Spleen (tissue), 11 donors: Measurements from ENCODE around the gene PHTF1. TPM values are rescaled to one million over a fixed set of nuclear protein-coding genes. Genes with fewer than 3 reads are reported as not detected.

Experiments used
- DNase-seq: peaks from one replicate; pipeline ENCODE4 v3.0.0-alpha.2; 2020
- H3K27ac ChIP-seq, 8 donors: fragments of 200-600 bp; sonication (generic) in 7 of 8; 1 replicate in 4 of 8; 2 replicates in 4 of 8; pipeline versions ENCODE4 v1.5.0 to v1.8.0; 2016 to 2021; ENCODE audit warnings: inconsistent platforms in 4 of 8, mild to moderate bottlenecking in 4 of 8, moderate library complexity in 1 of 8
- H3K27me3 ChIP-seq, 7 donors: fragments of 200-600 bp; sonication (generic) in 6 of 7; replicated peaks in 1 of 7; 1 replicate in 4 of 7; 2 replicates in 3 of 7; pipeline versions ENCODE4 v1.5.0 to v1.8.0; 2016 to 2021; ENCODE audit warnings: inconsistent platforms in 3 of 7, mild to moderate bottlenecking in 1 of 7
- H3K36me3 ChIP-seq, 6 donors: fragments of 200-600 bp; sonication (generic) in 5 of 6; 1 replicate in 4 of 6; 2 replicates in 2 of 6; pipeline versions ENCODE4 v1.5.0 to v1.8.0; 2016 to 2021; ENCODE audit warnings: inconsistent platforms in 2 of 6
- H3K4me1 ChIP-seq, 6 donors: fragments of 200-600 bp; sonication (generic) in 5 of 6; 1 replicate in 3 of 6; 2 replicates in 3 of 6; pipeline versions ENCODE4 v1.5.0 to v1.8.0; 2016 to 2021; ENCODE audit warnings: inconsistent platforms in 3 of 6
- H3K4me3 ChIP-seq, 8 donors: fragments of 200-600 bp; sonication (generic) in 7 of 8; 1 replicate in 4 of 8; 2 replicates in 4 of 8; pipeline versions ENCODE4 v1.5.0 to v1.8.0; 2016 to 2021; ENCODE audit warnings: inconsistent platforms in 4 of 8, mild to moderate bottlenecking in 4 of 8, moderate library complexity in 2 of 8
- H3K9me3 ChIP-seq, 8 donors: fragments of 200-600 bp; sonication (generic) in 7 of 8; 1 replicate in 4 of 8; 2 replicates in 4 of 8; pipeline versions ENCODE4 v1.5.0 to v1.8.0; 2016 to 2021; ENCODE audit warnings: inconsistent platforms in 4 of 8
- POLR2A ChIP-seq, 3 donors: fragments of 450-650 bp; IDR thresholded peaks; one replicate each; pipeline ENCODE4 v1.5.1; 2017; ENCODE audit warnings: antibody characterized with exemption in 3 of 3, mild to moderate bottlenecking in 1 of 3
- POLR2AphosphoS5 ChIP-seq, 3 donors: sonication (generic); formaldehyde crosslinking; IDR thresholded peaks; one replicate each; pipeline ENCODE4 v1.5.1; 2017; ENCODE audit warnings: antibody characterized with exemption in 3 of 3
- WGBS, 5 donors: extraction: QIAGEN DNeasy Blood & Tissue Kit in 3 of 5; methylation state at CpG; one replicate each; pipeline versions ENCODE4 v1.1.5 to v1.1.7; 2013 to 2018; 5-methylcytosine and 5-hydroxymethylcytosine counted together
- intact Hi-C: fragments of 100-400 bp; cut with DNase I; formaldehyde crosslinking; loops from one replicate; pipeline ENCODE4 v1.15.0; 2023; ENCODE audit warnings: low total_unique reads
- polyA plus RNA-seq, 3 donors: library from polyadenylated mRNA; stranded (reverse); fragments of 200-250 nt; gene quantifications; one replicate each; pipeline ENCODE4 v1.2.1, GENCODE V29; 2013
- total RNA-seq, 7 donors: library from RNA; depleted of rRNA in 3 of 7; stranded (reverse); fragments of >200 nt in 3 of 7; fragmentation: NEBNext Ultra II Directional in 4 of 7; extraction: Animal tissue kit (Norgen Biotek cat#: 25700) in 4 of 7; gene quantifications; one replicate each; pipeline versions ENCODE4 v1.1.0 to v1.2.1, GENCODE V29; 2016 to 2021
- TF ChIP-seq, protein P1 (sequence below), 11 experiments: fragments of 200-600 bp in 7 of 11; fragments of 450-650 bp in 4 of 11; sonication (generic) in 4 of 11; IDR thresholded peaks in 8 of 11; conservative IDR thresholded peaks in 3 of 11; 1 replicate in 7 of 11; 2 replicates in 4 of 11; pipeline versions ENCODE4 v1.4.0 to v1.8.0; 2016 to 2021; ENCODE audit warnings: antibody characterized with exemption in 11 of 11, inconsistent platforms in 4 of 11, mild to moderate bottlenecking in 1 of 11
- donor health status: healthy with polysubstance abuse.
- donor health status: DM: no; HTN: no; CAD: no; lungs with moderate emphysema.
- donor health status: DM: no; HTN: no; CAD: no.
- donor health status: Bipolar disorder and iron deficiency.
- donor health status: healthy.
- donor health status: DM: no; HTN: no; CAD: no.
- donor health status: DM: yes; HTN: yes; CAD: no.

Gene PHTF1
- total and polyA plus RNA-seq, 10 donors, result 5.6 to 47.6 (median 20.3) TPM

- H3K9me3 ChIP-seq, result no peaks in the 10 kb centered on the region
These were observed 100.3 kb downstream of the PHTF1 start for GRCh38 chr1:113659035-113659434.

DNA sequence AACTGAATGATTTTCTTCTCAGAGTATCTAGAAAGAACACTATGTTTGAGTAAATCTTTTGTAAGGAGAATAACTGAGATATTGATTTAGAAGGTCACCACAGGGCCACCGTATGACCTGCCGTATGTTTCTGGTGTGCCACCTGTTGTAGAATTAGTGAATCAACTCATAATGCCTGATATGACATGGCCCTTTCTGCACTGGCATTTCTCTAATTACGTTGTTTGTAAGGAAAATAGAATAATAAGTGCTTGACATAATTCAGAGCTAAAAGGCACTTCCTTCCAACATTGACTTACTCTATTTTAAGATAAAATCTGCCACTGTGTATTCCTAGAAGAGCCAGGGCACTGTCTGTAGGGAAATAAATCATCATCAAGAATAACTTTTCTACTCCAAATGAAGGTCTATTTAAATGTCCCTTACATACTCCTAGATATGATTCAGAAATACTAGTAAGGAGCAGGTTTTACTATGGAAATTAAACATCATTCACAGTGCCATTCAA is 101.7 kb downstream of the PHTF1 start:
- intact Hi-C loops, result no loop called here
- Histone ChIP-seq H3K9me3 (no peaks in the 10 kb centered on the region), H3K4me3 (no peak overlapping the region), H3K36me3 (peaks cover 0 to 7% (median 0%) of the 10 kb centered on the region in 6 donors), H3K4me1 (no peaks in the 10 kb centered on the region), H3K27me3 (no peaks in the 10 kb centered on the region), H3K27ac (no peak overlapping the region)
- no peak for DNase-seq
- TF ChIP-seq, protein P1, sequence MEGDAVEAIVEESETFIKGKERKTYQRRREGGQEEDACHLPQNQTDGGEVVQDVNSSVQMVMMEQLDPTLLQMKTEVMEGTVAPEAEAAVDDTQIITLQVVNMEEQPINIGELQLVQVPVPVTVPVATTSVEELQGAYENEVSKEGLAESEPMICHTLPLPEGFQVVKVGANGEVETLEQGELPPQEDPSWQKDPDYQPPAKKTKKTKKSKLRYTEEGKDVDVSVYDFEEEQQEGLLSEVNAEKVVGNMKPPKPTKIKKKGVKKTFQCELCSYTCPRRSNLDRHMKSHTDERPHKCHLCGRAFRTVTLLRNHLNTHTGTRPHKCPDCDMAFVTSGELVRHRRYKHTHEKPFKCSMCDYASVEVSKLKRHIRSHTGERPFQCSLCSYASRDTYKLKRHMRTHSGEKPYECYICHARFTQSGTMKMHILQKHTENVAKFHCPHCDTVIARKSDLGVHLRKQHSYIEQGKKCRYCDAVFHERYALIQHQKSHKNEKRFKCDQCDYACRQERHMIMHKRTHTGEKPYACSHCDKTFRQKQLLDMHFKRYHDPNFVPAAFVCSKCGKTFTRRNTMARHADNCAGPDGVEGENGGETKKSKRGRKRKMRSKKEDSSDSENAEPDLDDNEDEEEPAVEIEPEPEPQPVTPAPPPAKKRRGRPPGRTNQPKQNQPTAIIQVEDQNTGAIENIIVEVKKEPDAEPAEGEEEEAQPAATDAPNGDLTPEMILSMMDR (IDR thresholded peaks at IDR 0.05 in 8 of 11, conservative IDR thresholded peaks at IDR 0.05 in 3 of 11), result no peak
- TF ChIP-seq POLR2AphosphoS5 (IDR thresholded peaks at IDR 0.05), result no peak
- TF ChIP-seq POLR2A (IDR thresholded peaks at IDR 0.05), result no peak
- 72 to 87% (median 80%) methylated on average over 3 of the region's 3 CpGs for WGBS, 5 donors

More at GRCh38 chr1:113659035-113659434, 100.3 kb downstream of the PHTF1 start:
- H3K27me3 ChIP-seq, result no peaks in the 10 kb centered on the region
- H3K4me1 ChIP-seq, result no peaks in the 10 kb centered on the region
- no peak overlapping the region for H3K27ac ChIP-seq
- H3K36me3 ChIP-seq, result peaks cover 0 to 1% (median 0%) of the 10 kb centered on the region in 6 donors
- DNase-seq, result no peak
- 88 to 94% (median 89%) methylated on average over 9 of the region's 9 CpGs for WGBS, 5 donors
- intact Hi-C loops, result no loop called here
- no peak overlapping the region for H3K4me3 ChIP-seq
- TF ChIP-seq, protein P1 (IDR thresholded peaks at IDR 0.05 in 8 of 11, conservative IDR thresholded peaks at IDR 0.05 in 3 of 11), result no peak
- TF ChIP-seq POLR2AphosphoS5 (IDR thresholded peaks at IDR 0.05), result no peak

- intact Hi-C loops, result no loop called here
- TF ChIP-seq, protein P1 (IDR thresholded peaks at IDR 0.05 in 8 of 11, conservative IDR thresholded peaks at IDR 0.05 in 3 of 11), result no peak
- TF ChIP-seq POLR2AphosphoS5 (IDR thresholded peaks at IDR 0.05), result no peak
- TF ChIP-seq POLR2A (IDR thresholded peaks at IDR 0.05), result no peak
These were observed 102.2 kb downstream of the PHTF1 start for GRCh38 chr1:113657126-113657525.

GRCh38 chr1:113654883-113655282 is 104.4 kb downstream of the PHTF1 start:
- Histone ChIP-seq H3K27me3 (no peaks in the 10 kb centered on the region), H3K9me3 (no peaks in the 10 kb centered on the region), H3K4me3 (no peak overlapping the region), H3K27ac (no peak overlapping the region), H3K36me3 (peaks cover 0 to 7% (median 0%) of the 10 kb centered on the region in 6 donors), H3K4me1 (no peaks in the 10 kb centered on the region)
- TF ChIP-seq, protein P1 (IDR thresholded peaks at IDR 0.05 in 8 of 11, conservative IDR thresholded peaks at IDR 0.05 in 3 of 11), result no peak
- TF ChIP-seq POLR2AphosphoS5 (IDR thresholded peaks at IDR 0.05), result no peak
- TF ChIP-seq POLR2A (IDR thresholded peaks at IDR 0.05), result no peak
- 92 to 97% (median 94%) methylated on average over 2 of the region's 2 CpGs for whole genome bisulfite sequencing, 5 donors
- DNase-seq, result no peak
- intact Hi-C loops, result no loop called here

More at GRCh38 chr1:113657126-113657525, 102.2 kb downstream of the PHTF1 start:
- Histone ChIP-seq H3K4me3 (no peak overlapping the region), H3K27ac (no peak overlapping the region), H3K36me3 (peaks cover 0 to 7% (median 0%) of the 10 kb centered on the region in 6 donors), H3K4me1 (no peaks in the 10 kb centered on the region), H3K27me3 (no peaks in the 10 kb centered on the region), H3K9me3 (no peaks in the 10 kb centered on the region)
- 63 to 75% (median 74%) methylated on average over 3 of the region's 3 CpGs for whole genome bisulfite sequencing, 5 donors
- no peak for DNase-seq
